Measurements from ENCODE around the gene DDX56.

- TF ChIP-seq CTCF (IDR thresholded peaks at IDR 0.05) (no peak), POLR2A (IDR thresholded peaks at IDR 0.05) (no peak)
These were observed 47.5 kb upstream of the DDX56 start for GRCh38 chr7:44621034-44621749.
